Measurements from ENCODE around the gene PKNOX2. TPM values are rescaled to one million over a fixed set of nuclear protein-coding genes. Genes with fewer than 3 reads are reported as not detected.

The PKNOX2 gene
- total and polyA plus RNA-seq, 2 of the 4 experiments (the other 2 are of a cell fraction): 0.72 to 2.3 TPM

DNA sequence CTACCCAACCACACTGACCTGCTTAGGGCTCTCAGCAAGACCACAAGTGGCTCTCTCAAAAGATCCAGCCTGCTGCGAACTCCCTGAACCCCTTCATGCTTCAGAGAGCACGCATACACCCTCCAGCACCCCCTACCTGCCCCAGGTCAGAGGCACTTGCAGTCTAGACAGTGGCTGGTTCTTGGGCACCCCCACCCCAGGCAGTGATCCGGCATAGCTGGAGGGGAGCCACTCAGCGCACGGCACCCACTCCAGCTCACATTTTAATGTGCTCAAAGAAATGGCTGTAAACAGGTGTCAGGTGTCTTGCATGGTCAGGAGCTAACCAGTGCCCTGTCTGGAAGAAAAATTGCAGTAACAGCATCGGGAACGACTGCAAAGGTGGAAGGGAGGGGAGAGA, 140.8 kb downstream of the PKNOX2 start:
- Histone ChIP-seq H2AK9ac (replicated peaks; ENCODE audit: low read depth, low read length, poor library complexity) (no peak overlapping the region), H4K91ac (ENCODE audit: insufficient read depth, low read depth, low read length) (no peak overlapping the region), H3K4me1 (ENCODE audit: control insufficient read depth, insufficient read depth, low read length) (peaks cover 4% of the 10 kb centered on the region; the same call in 1 of the 2 replicates), H4K5ac (ENCODE audit: low read depth, low read length) (no peak overlapping the region), H2BK20ac (ENCODE audit: low read depth, low read length) (no peak overlapping the region), H2AK5ac (ENCODE audit: low read depth, low read length) (no peak overlapping the region), H3K18ac (ENCODE audit: low read depth, low read length) (no peak overlapping the region), H3K79me1 (ENCODE audit: low read depth in 1 of 2, low read length in 2 of 2) (no peaks in the 10 kb centered on the region), H2AFZ (replicated peaks; ENCODE audit: low read length, poor library complexity) (no peak overlapping the region), H3K9ac (ENCODE audit: low read depth, low read length) (no peak overlapping the region), H3K27me3 (ENCODE audit: control insufficient read depth, insufficient read depth, low read length) (peaks cover 2% of the 10 kb centered on the region), H2BK5ac (ENCODE audit: low read depth, low read length, poor library complexity, severe bottlenecking) (no peak overlapping the region), H3K4ac (ENCODE audit: low read depth, low read length) (no peak overlapping the region), H3K14ac (replicated peaks; ENCODE audit: low read depth, low read length) (no peak overlapping the region), H4K8ac (ENCODE audit: low read depth in 2 of 2, low read length in 2 of 2) (no peak overlapping the region), H2BK120ac (ENCODE audit: low read depth, low read length) (no peak overlapping the region), H3K23ac (ENCODE audit: low read depth, low read length) (no peak overlapping the region), H3K4me3 (ENCODE audit: insufficient read depth, low read depth, low read length) (no peak overlapping the region), H3K36me3 (ENCODE audit: control insufficient read depth, insufficient read depth, low read length) (no peaks in the 10 kb centered on the region), H3K9me1 (ENCODE audit: insufficient read depth, low read length) (no peaks in the 10 kb centered on the region; the same call in 1 of the 2 replicates), H2BK15ac (ENCODE audit: low read depth, low read length) (no peak overlapping the region), H3K27ac (ENCODE audit: insufficient read depth, low read length) (no peak overlapping the region), H4K20me1 (ENCODE audit: insufficient read depth, low read length) (no peaks in the 10 kb centered on the region), H3K9me3 (ENCODE audit: control insufficient read depth, insufficient read depth, low read length) (no peaks in the 10 kb centered on the region), H3K56ac (ENCODE audit: extremely low read depth, insufficient read depth, low read length) (no peak overlapping the region), H3K4me2 (ENCODE audit: low read depth, low read length) (no peak overlapping the region)
- TF ChIP-seq CHD1 (IDR thresholded peaks at IDR 0.05; ENCODE audit: low read depth, low read length) (no peak), MXI1 (IDR thresholded peaks at IDR 0.05; ENCODE audit: borderline replicate concordance, low read depth, low read length) (no peak), SMC3 (IDR thresholded peaks at IDR 0.05; ENCODE audit: low read depth, low read length) (no peak), RAD21 (IDR thresholded peaks at IDR 0.05; ENCODE audit: low read length) (no peak), NFE2L2 (IDR thresholded peaks at IDR 0.05; ENCODE audit: low read depth, low read length) (no peak)
- TF ChIP-seq, protein P1, sequence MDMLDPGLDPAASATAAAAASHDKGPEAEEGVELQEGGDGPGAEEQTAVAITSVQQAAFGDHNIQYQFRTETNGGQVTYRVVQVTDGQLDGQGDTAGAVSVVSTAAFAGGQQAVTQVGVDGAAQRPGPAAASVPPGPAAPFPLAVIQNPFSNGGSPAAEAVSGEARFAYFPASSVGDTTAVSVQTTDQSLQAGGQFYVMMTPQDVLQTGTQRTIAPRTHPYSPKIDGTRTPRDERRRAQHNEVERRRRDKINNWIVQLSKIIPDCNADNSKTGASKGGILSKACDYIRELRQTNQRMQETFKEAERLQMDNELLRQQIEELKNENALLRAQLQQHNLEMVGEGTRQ (IDR thresholded peaks at IDR 0.05; ENCODE audit: low read depth, low read length): no peak
- no TSS peak for BruUV-seq (replicated peaks)
- POLR2A ChIA-PET (ENCODE audit: unreplicated experiment): no interaction called here
- 81% methylated on average over 2 of the region's 7 CpGs; no CpG with 5 or more reads in 1 of the 2 experiments for WGBS, 2 experiments (ENCODE audit: extremely low coverage in 2 of 2, insufficient read length in 1 of 2)
- CTCF ChIA-PET: interaction anchor here (0.7 kb wide), 1 partner anchor 17 kb away, joined by 3 read pairs; no protein-coding TSS in a partner anchor
- ATAC-seq (ENCODE audit: low read depth) (no peak), DNase-seq (no peak)
- intact Hi-C loops (cut with micrococcal nuclease) (no loop called here), in situ Hi-C loops (cut with MboI; ENCODE audit: low sequenced_read_pairs) (no loop called here), dilution Hi-C loops (cut with HindIII; ENCODE audit: low sequenced_read_pairs, unreplicated experiment) (no loop called here)

Data from IMR-90 (cell line).